GM23338 (cell line): Measurements from ENCODE around the gene TTC21B.

Experiments used
- CREB1 ChIP-seq: fragments of 250-450 bp; sonication (Bioruptor Pico); IDR thresholded peaks from 2 replicates; pipeline ENCODE4 v1.5.0; 2020; ENCODE audit warnings: low read depth, mild to moderate bottlenecking, moderate library complexity
- EZH2 ChIP-seq: fragments of 200-600 bp; sonication (generic); IDR thresholded peaks from one replicate; pipeline ENCODE4 v1.8.0; 2017; ENCODE audit warnings: antibody characterized with exemption, mild to moderate bottlenecking, low read depth; ENCODE audit not compliant: unreplicated experiment
- EZH2phosphoT487 ChIP-seq: fragments of 200-600 bp; sonication (generic); IDR thresholded peaks from one replicate; pipeline ENCODE4 v1.8.1; 2018; ENCODE audit warnings: antibody characterized with exemption; ENCODE audit not compliant: unreplicated experiment
- JUNB ChIP-seq: IDR thresholded peaks from one replicate; pipeline ENCODE4 v1.6.1; 2016; ENCODE audit warnings: antibody characterized with exemption; ENCODE audit not compliant: unreplicated experiment
- NANOG ChIP-seq: IDR thresholded peaks from 2 replicates; pipeline ENCODE4 v1.6.1; 2016; ENCODE audit warnings: antibody characterized with exemption, borderline replicate concordance
- POLR2AphosphoS5 ChIP-seq: IDR thresholded peaks from 2 replicates; pipeline ENCODE4 v1.6.1; 2016; ENCODE audit warnings: antibody characterized with exemption, low read depth
- TF ChIP-seq, protein P1 (sequence below), 2 experiments: fragments of 200-600 bp in 1 of 2; sonication (generic) in 1 of 2; conservative IDR thresholded peaks; 2 replicates each; pipeline versions ENCODE4 v1.5.1 to v1.6.1; 2016 to 2017; ENCODE audit warnings: antibody characterized with exemption in 2 of 2, low read depth in 2 of 2, mild to moderate bottlenecking in 2 of 2, moderate library complexity in 1 of 2
- TF ChIP-seq, protein P2 (sequence below): fragments of 250-450 bp; sonication (Bioruptor Pico); IDR thresholded peaks from 2 replicates; pipeline ENCODE4 v1.5.0; 2020; ENCODE audit warnings: mild to moderate bottlenecking, moderate library complexity
- TF ChIP-seq, protein P3 (sequence below): IDR thresholded peaks from one replicate; pipeline ENCODE4 v1.6.1; 2018; ENCODE audit warnings: antibody characterized with exemption; ENCODE audit not compliant: unreplicated experiment

DNA sequence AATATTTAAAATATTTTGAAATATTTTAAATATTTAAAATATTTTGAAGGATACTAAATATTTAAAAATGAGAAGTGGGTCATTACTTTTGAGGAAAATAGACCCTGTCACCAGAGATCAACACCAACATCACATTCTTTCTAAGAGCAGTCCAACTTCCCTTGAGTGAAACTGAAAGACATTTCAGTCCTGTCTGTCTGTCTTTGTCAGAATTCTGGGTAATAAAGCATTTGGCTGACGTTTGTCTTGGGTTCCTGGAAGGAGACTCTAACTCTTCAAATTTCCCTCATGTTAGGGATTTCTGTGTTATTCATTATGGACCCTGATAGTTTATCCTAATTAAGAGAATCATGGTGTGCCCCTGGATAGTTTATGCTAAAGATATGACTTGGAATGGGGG, 32.8 kb downstream of the TTC21B start:
- TF ChIP-seq CREB1 (no peak), POLR2AphosphoS5 (no peak), EZH2 (no peak), EZH2phosphoT487 (no peak), JUNB (no peak), NANOG (no peak)
- TF ChIP-seq, protein P1, sequence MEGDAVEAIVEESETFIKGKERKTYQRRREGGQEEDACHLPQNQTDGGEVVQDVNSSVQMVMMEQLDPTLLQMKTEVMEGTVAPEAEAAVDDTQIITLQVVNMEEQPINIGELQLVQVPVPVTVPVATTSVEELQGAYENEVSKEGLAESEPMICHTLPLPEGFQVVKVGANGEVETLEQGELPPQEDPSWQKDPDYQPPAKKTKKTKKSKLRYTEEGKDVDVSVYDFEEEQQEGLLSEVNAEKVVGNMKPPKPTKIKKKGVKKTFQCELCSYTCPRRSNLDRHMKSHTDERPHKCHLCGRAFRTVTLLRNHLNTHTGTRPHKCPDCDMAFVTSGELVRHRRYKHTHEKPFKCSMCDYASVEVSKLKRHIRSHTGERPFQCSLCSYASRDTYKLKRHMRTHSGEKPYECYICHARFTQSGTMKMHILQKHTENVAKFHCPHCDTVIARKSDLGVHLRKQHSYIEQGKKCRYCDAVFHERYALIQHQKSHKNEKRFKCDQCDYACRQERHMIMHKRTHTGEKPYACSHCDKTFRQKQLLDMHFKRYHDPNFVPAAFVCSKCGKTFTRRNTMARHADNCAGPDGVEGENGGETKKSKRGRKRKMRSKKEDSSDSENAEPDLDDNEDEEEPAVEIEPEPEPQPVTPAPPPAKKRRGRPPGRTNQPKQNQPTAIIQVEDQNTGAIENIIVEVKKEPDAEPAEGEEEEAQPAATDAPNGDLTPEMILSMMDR (conservative IDR thresholded peaks at IDR 0.05; ENCODE audit: low read depth in 2 of 2) = no peak
- TF ChIP-seq, protein P2, sequence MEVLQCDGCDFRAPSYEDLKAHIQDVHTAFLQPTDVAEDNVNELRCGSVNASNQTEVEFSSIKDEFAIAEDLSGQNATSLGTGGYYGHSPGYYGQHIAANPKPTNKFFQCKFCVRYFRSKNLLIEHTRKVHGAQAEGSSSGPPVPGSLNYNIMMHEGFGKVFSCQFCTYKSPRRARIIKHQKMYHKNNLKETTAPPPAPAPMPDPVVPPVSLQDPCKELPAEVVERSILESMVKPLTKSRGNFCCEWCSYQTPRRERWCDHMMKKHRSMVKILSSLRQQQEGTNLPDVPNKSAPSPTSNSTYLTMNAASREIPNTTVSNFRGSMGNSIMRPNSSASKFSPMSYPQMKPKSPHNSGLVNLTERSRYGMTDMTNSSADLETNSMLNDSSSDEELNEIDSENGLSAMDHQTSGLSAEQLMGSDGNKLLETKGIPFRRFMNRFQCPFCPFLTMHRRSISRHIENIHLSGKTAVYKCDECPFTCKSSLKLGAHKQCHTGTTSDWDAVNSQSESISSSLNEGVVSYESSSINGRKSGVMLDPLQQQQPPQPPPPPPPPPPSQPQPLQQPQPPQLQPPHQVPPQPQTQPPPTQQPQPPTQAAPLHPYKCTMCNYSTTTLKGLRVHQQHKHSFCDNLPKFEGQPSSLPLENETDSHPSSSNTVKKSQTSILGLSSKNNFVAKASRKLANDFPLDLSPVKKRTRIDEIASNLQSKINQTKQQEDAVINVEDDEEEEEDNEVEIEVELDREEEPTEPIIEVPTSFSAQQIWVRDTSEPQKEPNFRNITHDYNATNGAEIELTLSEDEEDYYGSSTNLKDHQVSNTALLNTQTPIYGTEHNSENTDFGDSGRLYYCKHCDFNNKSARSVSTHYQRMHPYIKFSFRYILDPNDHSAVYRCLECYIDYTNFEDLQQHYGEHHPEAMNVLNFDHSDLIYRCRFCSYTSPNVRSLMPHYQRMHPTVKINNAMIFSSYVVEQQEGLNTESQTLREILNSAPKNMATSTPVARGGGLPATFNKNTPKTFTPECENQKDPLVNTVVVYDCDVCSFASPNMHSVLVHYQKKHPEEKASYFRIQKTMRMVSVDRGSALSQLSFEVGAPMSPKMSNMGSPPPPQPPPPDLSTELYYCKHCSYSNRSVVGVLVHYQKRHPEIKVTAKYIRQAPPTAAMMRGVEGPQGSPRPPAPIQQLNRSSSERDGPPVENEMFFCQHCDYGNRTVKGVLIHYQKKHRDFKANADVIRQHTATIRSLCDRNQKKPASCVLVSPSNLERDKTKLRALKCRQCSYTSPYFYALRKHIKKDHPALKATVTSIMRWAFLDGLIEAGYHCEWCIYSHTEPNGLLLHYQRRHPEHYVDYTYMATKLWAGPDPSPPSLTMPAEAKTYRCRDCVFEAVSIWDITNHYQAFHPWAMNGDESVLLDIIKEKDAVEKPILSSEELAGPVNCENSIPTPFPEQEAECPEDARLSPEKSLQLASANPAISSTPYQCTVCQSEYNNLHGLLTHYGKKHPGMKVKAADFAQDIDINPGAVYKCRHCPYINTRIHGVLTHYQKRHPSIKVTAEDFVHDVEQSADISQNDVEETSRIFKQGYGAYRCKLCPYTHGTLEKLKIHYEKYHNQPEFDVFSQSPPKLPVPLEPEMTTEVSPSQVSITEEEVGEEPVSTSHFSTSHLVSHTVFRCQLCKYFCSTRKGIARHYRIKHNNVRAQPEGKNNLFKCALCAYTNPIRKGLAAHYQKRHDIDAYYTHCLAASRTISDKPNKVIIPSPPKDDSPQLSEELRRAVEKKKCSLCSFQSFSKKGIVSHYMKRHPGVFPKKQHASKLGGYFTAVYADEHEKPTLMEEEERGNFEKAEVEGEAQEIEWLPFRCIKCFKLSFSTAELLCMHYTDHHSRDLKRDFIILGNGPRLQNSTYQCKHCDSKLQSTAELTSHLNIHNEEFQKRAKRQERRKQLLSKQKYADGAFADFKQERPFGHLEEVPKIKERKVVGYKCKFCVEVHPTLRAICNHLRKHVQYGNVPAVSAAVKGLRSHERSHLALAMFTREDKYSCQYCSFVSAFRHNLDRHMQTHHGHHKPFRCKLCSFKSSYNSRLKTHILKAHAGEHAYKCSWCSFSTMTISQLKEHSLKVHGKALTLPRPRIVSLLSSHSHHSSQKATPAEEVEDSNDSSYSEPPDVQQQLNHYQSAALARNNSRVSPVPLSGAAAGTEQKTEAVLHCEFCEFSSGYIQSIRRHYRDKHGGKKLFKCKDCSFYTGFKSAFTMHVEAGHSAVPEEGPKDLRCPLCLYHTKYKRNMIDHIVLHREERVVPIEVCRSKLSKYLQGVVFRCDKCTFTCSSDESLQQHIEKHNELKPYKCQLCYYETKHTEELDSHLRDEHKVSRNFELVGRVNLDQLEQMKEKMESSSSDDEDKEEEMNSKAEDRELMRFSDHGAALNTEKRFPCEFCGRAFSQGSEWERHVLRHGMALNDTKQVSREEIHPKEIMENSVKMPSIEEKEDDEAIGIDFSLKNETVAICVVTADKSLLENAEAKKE (CRISPR knock-in tag) = no peak
- TF ChIP-seq, protein P3, sequence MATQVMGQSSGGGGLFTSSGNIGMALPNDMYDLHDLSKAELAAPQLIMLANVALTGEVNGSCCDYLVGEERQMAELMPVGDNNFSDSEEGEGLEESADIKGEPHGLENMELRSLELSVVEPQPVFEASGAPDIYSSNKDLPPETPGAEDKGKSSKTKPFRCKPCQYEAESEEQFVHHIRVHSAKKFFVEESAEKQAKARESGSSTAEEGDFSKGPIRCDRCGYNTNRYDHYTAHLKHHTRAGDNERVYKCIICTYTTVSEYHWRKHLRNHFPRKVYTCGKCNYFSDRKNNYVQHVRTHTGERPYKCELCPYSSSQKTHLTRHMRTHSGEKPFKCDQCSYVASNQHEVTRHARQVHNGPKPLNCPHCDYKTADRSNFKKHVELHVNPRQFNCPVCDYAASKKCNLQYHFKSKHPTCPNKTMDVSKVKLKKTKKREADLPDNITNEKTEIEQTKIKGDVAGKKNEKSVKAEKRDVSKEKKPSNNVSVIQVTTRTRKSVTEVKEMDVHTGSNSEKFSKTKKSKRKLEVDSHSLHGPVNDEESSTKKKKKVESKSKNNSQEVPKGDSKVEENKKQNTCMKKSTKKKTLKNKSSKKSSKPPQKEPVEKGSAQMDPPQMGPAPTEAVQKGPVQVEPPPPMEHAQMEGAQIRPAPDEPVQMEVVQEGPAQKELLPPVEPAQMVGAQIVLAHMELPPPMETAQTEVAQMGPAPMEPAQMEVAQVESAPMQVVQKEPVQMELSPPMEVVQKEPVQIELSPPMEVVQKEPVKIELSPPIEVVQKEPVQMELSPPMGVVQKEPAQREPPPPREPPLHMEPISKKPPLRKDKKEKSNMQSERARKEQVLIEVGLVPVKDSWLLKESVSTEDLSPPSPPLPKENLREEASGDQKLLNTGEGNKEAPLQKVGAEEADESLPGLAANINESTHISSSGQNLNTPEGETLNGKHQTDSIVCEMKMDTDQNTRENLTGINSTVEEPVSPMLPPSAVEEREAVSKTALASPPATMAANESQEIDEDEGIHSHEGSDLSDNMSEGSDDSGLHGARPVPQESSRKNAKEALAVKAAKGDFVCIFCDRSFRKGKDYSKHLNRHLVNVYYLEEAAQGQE = no peak
